A549 (cell line): ENCODE measurements around the gene JHY.

Experiments used
- TF ChIP-seq, protein P1 (sequence below): fragments of >200 bp; sonication (Bioruptor Twin); formaldehyde crosslinking; IDR thresholded peaks from 3 replicates; pipeline ENCODE4 v1.5.1; 2016
- TF ChIP-seq, protein P2 (sequence below): fragments of 200-600 bp; sonication (generic); IDR thresholded peaks from 2 replicates; pipeline ENCODE4 v1.6.1; 2016; ENCODE audit warnings: antibody characterized with exemption, mild to moderate bottlenecking, moderate library complexity

DNA sequence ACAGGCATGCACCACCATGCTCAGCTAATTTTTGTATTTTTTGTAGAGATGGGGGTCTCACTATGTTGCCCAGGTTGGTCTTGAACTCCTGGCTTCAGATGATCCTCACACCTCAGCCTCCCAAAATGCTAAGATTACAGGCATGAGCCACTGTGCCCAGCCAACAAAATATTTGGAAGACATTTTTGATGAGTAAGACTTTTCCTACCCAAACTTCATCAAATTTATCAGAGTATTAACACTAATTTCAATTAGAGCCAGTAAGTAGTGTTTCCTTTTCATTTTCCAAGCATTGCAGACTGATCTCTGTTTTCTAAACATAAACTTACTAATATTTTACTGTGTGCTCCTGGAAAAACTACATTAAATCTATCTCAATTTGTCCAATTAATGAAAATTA, 45.6 kb upstream of the JHY start:
- TF ChIP-seq, protein P1, sequence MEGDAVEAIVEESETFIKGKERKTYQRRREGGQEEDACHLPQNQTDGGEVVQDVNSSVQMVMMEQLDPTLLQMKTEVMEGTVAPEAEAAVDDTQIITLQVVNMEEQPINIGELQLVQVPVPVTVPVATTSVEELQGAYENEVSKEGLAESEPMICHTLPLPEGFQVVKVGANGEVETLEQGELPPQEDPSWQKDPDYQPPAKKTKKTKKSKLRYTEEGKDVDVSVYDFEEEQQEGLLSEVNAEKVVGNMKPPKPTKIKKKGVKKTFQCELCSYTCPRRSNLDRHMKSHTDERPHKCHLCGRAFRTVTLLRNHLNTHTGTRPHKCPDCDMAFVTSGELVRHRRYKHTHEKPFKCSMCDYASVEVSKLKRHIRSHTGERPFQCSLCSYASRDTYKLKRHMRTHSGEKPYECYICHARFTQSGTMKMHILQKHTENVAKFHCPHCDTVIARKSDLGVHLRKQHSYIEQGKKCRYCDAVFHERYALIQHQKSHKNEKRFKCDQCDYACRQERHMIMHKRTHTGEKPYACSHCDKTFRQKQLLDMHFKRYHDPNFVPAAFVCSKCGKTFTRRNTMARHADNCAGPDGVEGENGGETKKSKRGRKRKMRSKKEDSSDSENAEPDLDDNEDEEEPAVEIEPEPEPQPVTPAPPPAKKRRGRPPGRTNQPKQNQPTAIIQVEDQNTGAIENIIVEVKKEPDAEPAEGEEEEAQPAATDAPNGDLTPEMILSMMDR, result no peak
- TF ChIP-seq, protein P2, sequence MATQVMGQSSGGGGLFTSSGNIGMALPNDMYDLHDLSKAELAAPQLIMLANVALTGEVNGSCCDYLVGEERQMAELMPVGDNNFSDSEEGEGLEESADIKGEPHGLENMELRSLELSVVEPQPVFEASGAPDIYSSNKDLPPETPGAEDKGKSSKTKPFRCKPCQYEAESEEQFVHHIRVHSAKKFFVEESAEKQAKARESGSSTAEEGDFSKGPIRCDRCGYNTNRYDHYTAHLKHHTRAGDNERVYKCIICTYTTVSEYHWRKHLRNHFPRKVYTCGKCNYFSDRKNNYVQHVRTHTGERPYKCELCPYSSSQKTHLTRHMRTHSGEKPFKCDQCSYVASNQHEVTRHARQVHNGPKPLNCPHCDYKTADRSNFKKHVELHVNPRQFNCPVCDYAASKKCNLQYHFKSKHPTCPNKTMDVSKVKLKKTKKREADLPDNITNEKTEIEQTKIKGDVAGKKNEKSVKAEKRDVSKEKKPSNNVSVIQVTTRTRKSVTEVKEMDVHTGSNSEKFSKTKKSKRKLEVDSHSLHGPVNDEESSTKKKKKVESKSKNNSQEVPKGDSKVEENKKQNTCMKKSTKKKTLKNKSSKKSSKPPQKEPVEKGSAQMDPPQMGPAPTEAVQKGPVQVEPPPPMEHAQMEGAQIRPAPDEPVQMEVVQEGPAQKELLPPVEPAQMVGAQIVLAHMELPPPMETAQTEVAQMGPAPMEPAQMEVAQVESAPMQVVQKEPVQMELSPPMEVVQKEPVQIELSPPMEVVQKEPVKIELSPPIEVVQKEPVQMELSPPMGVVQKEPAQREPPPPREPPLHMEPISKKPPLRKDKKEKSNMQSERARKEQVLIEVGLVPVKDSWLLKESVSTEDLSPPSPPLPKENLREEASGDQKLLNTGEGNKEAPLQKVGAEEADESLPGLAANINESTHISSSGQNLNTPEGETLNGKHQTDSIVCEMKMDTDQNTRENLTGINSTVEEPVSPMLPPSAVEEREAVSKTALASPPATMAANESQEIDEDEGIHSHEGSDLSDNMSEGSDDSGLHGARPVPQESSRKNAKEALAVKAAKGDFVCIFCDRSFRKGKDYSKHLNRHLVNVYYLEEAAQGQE, result no peak
